ENCODE data around the gene SPSB1. TPM values are rescaled to one million over a fixed set of nuclear protein-coding genes. Genes with fewer than 3 reads are reported as not detected.

The SPSB1 gene
- total RNA-seq, 1 experiment from 2014 or later, result 2.9 TPM

DNA sequence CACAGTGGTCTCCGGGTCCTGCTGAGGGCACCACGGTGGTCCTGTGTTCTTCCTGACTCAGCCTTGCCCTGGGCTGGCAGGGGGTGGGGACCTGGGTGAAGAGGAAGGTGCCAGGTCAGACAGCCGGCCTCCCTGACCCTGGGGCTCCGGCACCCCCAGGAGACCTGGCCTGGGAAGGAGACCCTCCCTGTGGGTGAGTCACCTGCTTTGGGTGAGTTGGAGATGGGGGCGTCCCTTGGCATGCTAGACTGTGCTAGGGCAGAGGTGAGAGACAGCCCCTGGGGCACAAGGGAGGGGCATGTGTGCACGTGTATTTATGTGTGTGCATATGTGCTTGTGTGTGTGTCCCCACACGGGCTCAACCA lies 23.4 kb downstream of the SPSB1 start:
- no CpG with 5 or more reads among the region's 7 CpGs for WGBS (ENCODE audit: extremely low coverage, insufficient read length, low lambda C conversion rate)
- no peak overlapping the region for H2AK5ac ChIP-seq (ENCODE audit: insufficient read length, low read length)
- Mint-ChIP-seq H3K4me1 (peaks cover 39 to 48% of the 10 kb centered on the region in 2 experiments), H3K36me3 (ENCODE audit: insufficient read depth in 1 of 3, low read depth in 3 of 3) (peaks cover 0 to 1% (median 0%) of the 10 kb centered on the region in 3 experiments; a peak in 1 of 7 replicates), H3K4me3 (no peak overlapping the region), H3K27ac (peak overlapping the region in 1 of 3 experiments; percentile 18; a peak in 1 of 7 replicates), H3K9me3 (no peaks in the 10 kb centered on the region), H3K27me3 (ENCODE audit: low read depth) (no peaks in the 10 kb centered on the region)
- H2BK120ac ChIP-seq (ENCODE audit: low read depth, low read length, poor library complexity, severe bottlenecking), result no peak overlapping the region
- H3K9me3 ChIP-seq (ENCODE audit: control insufficient read depth, low read depth, low read length), result no peaks in the 10 kb centered on the region
- H2BK5ac ChIP-seq (ENCODE audit: insufficient read length, low read length), result no peak overlapping the region
- peaks cover 10% of the 10 kb centered on the region; the same call in 1 of the 2 replicates for H3K4me1 ChIP-seq (ENCODE audit: insufficient read depth, low read length)
- no peaks in the 10 kb centered on the region for H3K79me1 ChIP-seq (ENCODE audit: insufficient read depth, low read depth, low read length, poor library complexity, severe bottlenecking)
- no peak overlapping the region for H4K5ac ChIP-seq (ENCODE audit: insufficient read length, low read depth, low read length)
- H3K18ac ChIP-seq (ENCODE audit: insufficient read length, low read depth, low read length), result no peak overlapping the region
- H3K9ac ChIP-seq (ENCODE audit: extremely low read depth, insufficient read length, low read length), result no peak overlapping the region
- H3K23ac ChIP-seq (ENCODE audit: insufficient read length, low read depth, low read length), result no peak overlapping the region
- TF ChIP-seq, protein P1, sequence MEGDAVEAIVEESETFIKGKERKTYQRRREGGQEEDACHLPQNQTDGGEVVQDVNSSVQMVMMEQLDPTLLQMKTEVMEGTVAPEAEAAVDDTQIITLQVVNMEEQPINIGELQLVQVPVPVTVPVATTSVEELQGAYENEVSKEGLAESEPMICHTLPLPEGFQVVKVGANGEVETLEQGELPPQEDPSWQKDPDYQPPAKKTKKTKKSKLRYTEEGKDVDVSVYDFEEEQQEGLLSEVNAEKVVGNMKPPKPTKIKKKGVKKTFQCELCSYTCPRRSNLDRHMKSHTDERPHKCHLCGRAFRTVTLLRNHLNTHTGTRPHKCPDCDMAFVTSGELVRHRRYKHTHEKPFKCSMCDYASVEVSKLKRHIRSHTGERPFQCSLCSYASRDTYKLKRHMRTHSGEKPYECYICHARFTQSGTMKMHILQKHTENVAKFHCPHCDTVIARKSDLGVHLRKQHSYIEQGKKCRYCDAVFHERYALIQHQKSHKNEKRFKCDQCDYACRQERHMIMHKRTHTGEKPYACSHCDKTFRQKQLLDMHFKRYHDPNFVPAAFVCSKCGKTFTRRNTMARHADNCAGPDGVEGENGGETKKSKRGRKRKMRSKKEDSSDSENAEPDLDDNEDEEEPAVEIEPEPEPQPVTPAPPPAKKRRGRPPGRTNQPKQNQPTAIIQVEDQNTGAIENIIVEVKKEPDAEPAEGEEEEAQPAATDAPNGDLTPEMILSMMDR (conservative IDR thresholded peaks at IDR 0.05), result no peak
- H2AFZ ChIP-seq (ENCODE audit: low read length), result no peak overlapping the region
- no peak overlapping the region for H2BK12ac ChIP-seq (ENCODE audit: insufficient read length, low read depth, low read length)
- H2BK15ac ChIP-seq (ENCODE audit: low read depth, low read length), result no peak overlapping the region
- no peaks in the 10 kb centered on the region for H3K23me2 ChIP-seq (ENCODE audit: insufficient read length, low read depth, low read length, poor library complexity, severe bottlenecking)
- H3K56ac ChIP-seq (ENCODE audit: insufficient read length, low read depth, low read length), result no peak overlapping the region
- H3T11ph ChIP-seq (ENCODE audit: low read length), result no peak overlapping the region
- no peaks in the 10 kb centered on the region for H4K20me1 ChIP-seq (ENCODE audit: control insufficient read depth, insufficient read depth, insufficient read length)
- DNase-seq, result no peak
- H3K27me3 ChIP-seq (ENCODE audit: insufficient read depth, low read length), result no peaks in the 10 kb centered on the region
- H4K8ac ChIP-seq (replicated peaks; ENCODE audit: insufficient read length, low read depth, low read length), result no peak overlapping the region
- no peak overlapping the region for H3K4ac ChIP-seq (ENCODE audit: low read depth, low read length)
- H3K79me2 ChIP-seq (ENCODE audit: insufficient read depth, low read length), result no peaks in the 10 kb centered on the region
- H3K27ac ChIP-seq (ENCODE audit: insufficient read length, low read depth, low read length), result no peak overlapping the region
- no peak overlapping the region for H4K91ac ChIP-seq (ENCODE audit: insufficient read length, low read depth, low read length)
- peak overlapping the region; percentile 4; the same call in 1 of the 2 replicates for H3K14ac ChIP-seq (ENCODE audit: insufficient read depth, low read length)
- H3K4me2 ChIP-seq (ENCODE audit: insufficient read depth, insufficient read length, low read length), result no peak overlapping the region
- no peak overlapping the region for H2BK20ac ChIP-seq (ENCODE audit: low read depth, low read length, poor library complexity, severe bottlenecking)

Data from H9 (cell line).